LNCAP (cell line): ENCODE data around the gene ETV1.

Source experiments
- TF ChIP-seq, protein P1 (sequence below): fragments of 450-650 bp; IDR thresholded peaks from 2 replicates; pipeline ENCODE4 v1.5.1; 2017; ENCODE audit warnings: mild to moderate bottlenecking

Gene ETV1

DNA sequence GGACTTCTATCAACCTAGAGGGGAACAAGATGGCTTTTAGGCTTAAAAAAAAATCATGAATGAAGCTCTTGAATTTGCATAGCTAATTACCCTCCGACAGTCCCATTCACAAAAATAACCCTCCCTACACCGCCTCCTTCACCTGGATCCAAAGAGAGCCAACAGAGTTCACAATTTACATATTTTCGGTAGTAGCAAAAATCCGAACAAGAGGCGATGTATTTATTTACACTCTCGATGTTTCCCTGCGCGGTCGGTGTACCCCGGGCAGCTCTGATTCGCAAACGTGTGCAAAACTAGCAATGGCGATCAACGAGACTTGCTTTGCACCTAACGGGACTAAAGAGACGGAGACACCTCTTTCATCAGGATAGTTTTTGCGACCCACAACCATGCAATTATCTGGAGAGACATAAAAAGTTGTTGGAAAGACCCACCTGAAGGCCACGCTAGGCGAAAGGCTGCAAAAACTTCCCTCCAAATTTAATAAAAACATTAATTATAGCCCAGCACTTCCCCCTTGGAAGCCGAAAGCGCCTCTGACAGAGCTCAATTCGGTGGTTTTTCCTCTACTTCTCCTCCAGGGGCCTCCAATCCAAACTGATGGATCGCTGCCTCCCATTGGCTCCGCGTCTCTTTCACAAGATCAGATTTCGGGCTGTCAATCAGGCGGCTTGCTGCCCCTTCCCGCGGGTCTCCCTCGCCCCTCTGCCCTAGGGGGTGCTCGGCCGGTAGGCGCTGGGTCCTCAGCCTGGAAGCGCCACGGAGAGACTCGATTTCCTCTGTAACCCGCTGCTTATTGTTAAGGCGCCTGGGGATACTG lies at the start of gene ETV1:
TSS of gene ETV1 (minus strand) at position 541 of the 823 bp plus-strand sequence. CDS start 614 bp downstream, outside the sequence.
- TF ChIP-seq, protein P1, sequence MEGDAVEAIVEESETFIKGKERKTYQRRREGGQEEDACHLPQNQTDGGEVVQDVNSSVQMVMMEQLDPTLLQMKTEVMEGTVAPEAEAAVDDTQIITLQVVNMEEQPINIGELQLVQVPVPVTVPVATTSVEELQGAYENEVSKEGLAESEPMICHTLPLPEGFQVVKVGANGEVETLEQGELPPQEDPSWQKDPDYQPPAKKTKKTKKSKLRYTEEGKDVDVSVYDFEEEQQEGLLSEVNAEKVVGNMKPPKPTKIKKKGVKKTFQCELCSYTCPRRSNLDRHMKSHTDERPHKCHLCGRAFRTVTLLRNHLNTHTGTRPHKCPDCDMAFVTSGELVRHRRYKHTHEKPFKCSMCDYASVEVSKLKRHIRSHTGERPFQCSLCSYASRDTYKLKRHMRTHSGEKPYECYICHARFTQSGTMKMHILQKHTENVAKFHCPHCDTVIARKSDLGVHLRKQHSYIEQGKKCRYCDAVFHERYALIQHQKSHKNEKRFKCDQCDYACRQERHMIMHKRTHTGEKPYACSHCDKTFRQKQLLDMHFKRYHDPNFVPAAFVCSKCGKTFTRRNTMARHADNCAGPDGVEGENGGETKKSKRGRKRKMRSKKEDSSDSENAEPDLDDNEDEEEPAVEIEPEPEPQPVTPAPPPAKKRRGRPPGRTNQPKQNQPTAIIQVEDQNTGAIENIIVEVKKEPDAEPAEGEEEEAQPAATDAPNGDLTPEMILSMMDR = no peak

GRCh38 chr7:14024406-14024805 lies 34.9 kb upstream of the ETV1 start:
- TF ChIP-seq, protein P1 = no peak

- TF ChIP-seq, protein P1 = no peak
Observed at GRCh38 chr7:14023838-14024237, 34.4 kb upstream of the ETV1 start.

DNA sequence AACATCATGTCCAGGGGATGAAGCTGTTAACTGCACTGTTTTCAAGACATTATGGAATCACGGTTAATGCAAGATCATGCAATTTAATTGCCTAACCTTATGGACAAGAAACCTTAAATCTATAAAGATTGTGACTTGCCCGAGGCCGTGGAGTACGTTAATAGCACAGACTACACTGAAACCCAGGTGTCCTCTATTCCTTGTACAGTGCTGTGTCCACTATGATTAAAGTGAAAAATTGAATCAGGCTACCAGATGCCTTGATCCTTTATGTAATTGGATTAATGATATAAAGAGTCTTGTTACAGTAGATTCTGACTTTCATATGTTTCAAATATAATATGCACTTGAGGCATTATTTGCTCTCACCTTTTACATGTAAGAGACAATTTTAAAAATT lies 33.9 kb upstream of the ETV1 start:
- TF ChIP-seq, protein P1 = no peak

- TF ChIP-seq, protein P1 = no peak
Observed at GRCh38 chr7:14021069-14021468, 31.6 kb upstream of the ETV1 start.

GRCh38 chr7:14020339-14020900 lies 31.0 kb upstream of the ETV1 start:
- TF ChIP-seq, protein P1 = no peak

DNA sequence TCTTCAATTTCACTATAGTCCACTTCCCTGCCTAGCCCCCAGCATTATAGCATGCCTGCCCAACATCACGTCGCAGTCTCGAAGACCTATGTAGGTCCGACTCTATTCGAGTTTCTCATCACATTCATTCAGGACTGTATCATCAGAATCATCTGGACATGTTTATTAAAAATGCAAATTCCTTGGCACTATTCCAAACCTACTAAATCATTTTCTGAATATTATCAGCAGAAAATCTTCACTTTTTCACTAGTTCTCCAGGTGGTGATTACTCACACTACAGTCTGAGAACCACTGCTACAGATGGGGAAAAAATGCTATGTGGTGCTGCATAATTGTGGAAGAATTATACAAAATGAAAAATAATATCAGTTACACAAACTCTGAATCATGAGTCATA lies 29.3 kb upstream of the ETV1 start:
- TF ChIP-seq, protein P1 = no peak
